Gastroesophageal sphincter (tissue), 3 donors: ENCODE data around the gene XRRA1.

ENCODE experiments used
- CTCF ChIP-seq, 4 experiments: fragments of 200-600 bp in 2 of 4; fragments of 450-650 bp in 2 of 4; sonication (generic) in 1 of 4; IDR thresholded peaks; one replicate each; pipeline ENCODE4 v1.5.1; 2017 to 2019; ENCODE audit warnings: antibody characterized with exemption in 4 of 4, mild to moderate bottlenecking in 2 of 4, moderate library complexity in 2 of 4
- POLR2A ChIP-seq, 2 donors: fragments of 450-650 bp; IDR thresholded peaks; one replicate each; pipeline ENCODE4 v1.6.1; 2017; ENCODE audit warnings: antibody characterized with exemption in 2 of 2, mild to moderate bottlenecking in 2 of 2, moderate library complexity in 1 of 2
- POLR2AphosphoS5 ChIP-seq: sonication (generic); formaldehyde crosslinking; IDR thresholded peaks from one replicate; pipeline ENCODE4 v1.6.1; 2017; ENCODE audit warnings: antibody characterized with exemption

GRCh38 chr11:74866557-74866956 is 82.3 kb downstream of the XRRA1 start:
- no peak for TF ChIP-seq CTCF (IDR thresholded peaks at IDR 0.05)
- TF ChIP-seq POLR2AphosphoS5: no peak
- TF ChIP-seq POLR2A (IDR thresholded peaks at IDR 0.05): no peak
